Naive thymus-derived CD4-positive, alpha-beta T cell (primary cell): ENCODE measurements around the gene DHX16. TPM values are rescaled to one million over a fixed set of nuclear protein-coding genes. Genes with fewer than 3 reads are reported as not detected.

ENCODE experiments used
- ATAC-seq: fragments of 150-1000 bp; cut with Tn5 transposase; 2 replicates; pipeline ENCODE4 v1.10.0; 2021; ENCODE audit warnings: mild to moderate bottlenecking, moderate library complexity
- CTCF ChIA-PET: fragments of 350-600 bp; sonication (Branson Sonifier 250); formaldehyde crosslinking; loops from one replicate; lab custom pipeline; 2021; ENCODE audit warnings: antibody characterized with exemption; lab: Charles Lee
- POLR2A ChIA-PET: fragments of 350-600 bp; sonication (Branson Sonifier 250); formaldehyde crosslinking; loops from one replicate; lab custom pipeline; 2021; ENCODE audit warnings: antibody characterized with exemption, inconsistent platforms; lab: Charles Lee
- DNase-seq, 9 donors: peaks; one replicate each; pipeline versions ENCODE4 v3.0.0 to v3.0.0-alpha.2; 2020 to 2022; ENCODE audit warnings: mixed read lengths in 1 of 9
- H3K27ac ChIP-seq: one replicate; pipeline ENCODE4 v1.7.0; 2013; ENCODE audit warnings: mild to moderate bottlenecking, low read depth, low read length, moderate library complexity
- H3K27me3 ChIP-seq, 2 donors: one replicate each; pipeline ENCODE4 v1.7.0; 2013; ENCODE audit warnings: low read length in 2 of 2, mild to moderate bottlenecking in 2 of 2, moderate library complexity in 2 of 2; ENCODE audit not compliant: control insufficient read depth in 2 of 2, insufficient read depth in 2 of 2
- H3K36me3 ChIP-seq, 3 experiments: 1 replicate in 2 of 3; 2 replicates in 1 of 3; pipeline ENCODE4 v1.7.0; 2013; ENCODE audit warnings: low read length in 3 of 3, mild to moderate bottlenecking in 3 of 3, moderate library complexity in 1 of 3; ENCODE audit not compliant: insufficient read depth in 3 of 3, control insufficient read depth in 2 of 3
- H3K4me1 ChIP-seq, 2 donors: one replicate each; pipeline ENCODE4 v1.7.0; 2013; ENCODE audit warnings: low read length in 2 of 2, mild to moderate bottlenecking in 2 of 2, moderate library complexity in 1 of 2; ENCODE audit not compliant: control insufficient read depth in 2 of 2, insufficient read depth in 2 of 2
- H3K4me3 ChIP-seq: 2 replicates; pipeline ENCODE4 v1.7.0; 2013; ENCODE audit warnings: mild to moderate bottlenecking, low read length
- H3K9me3 ChIP-seq, 3 experiments: 1 replicate in 2 of 3; 2 replicates in 1 of 3; pipeline ENCODE4 v1.7.0; 2013; ENCODE audit warnings: low read length in 3 of 3; ENCODE audit not compliant: control insufficient read depth in 2 of 3
- H3K27ac Mint-ChIP-seq, 9 donors: one replicate each; pipeline ENCODE4 v1.8.0; 2020 to 2022; ENCODE audit warnings: mixed read lengths in 9 of 9, mild to moderate bottlenecking in 8 of 9, moderate library complexity in 5 of 9, inconsistent platforms in 2 of 9
- H3K27me3 Mint-ChIP-seq, 5 donors: one replicate each; pipeline ENCODE4 v1.8.0; 2021 to 2022; ENCODE audit warnings: mixed read lengths in 5 of 5, mild to moderate bottlenecking in 1 of 5
- H3K36me3 Mint-ChIP-seq, 5 donors: one replicate each; pipeline ENCODE4 v1.8.0; 2020 to 2022; ENCODE audit warnings: mixed read lengths in 5 of 5, mild to moderate bottlenecking in 3 of 5, inconsistent platforms in 1 of 5
- H3K4me1 Mint-ChIP-seq, 7 donors: one replicate each; pipeline ENCODE4 v1.8.0; 2020 to 2022; ENCODE audit warnings: mixed read lengths in 7 of 7, mild to moderate bottlenecking in 3 of 7, inconsistent platforms in 1 of 7
- H3K4me3 Mint-ChIP-seq, 10 donors: one replicate each; pipeline ENCODE4 v1.8.0; 2020 to 2022; ENCODE audit warnings: mild to moderate bottlenecking in 10 of 10, mixed read lengths in 10 of 10, moderate library complexity in 6 of 10, inconsistent platforms in 2 of 10
- H3K9me3 Mint-ChIP-seq, 11 donors: one replicate each; pipeline ENCODE4 v1.8.0; 2020 to 2022; ENCODE audit warnings: mixed read lengths in 11 of 11, mild to moderate bottlenecking in 4 of 11, inconsistent platforms in 1 of 11, moderate library complexity in 1 of 11
- intact Hi-C, 2 donors: fragments of 100-400 bp; cut with micrococcal nuclease; formaldehyde crosslinking; loops; one replicate each; pipeline ENCODE4 v1.15.1; 2023
- polyA plus RNA-seq, 2 donors: library from polyadenylated mRNA; unstranded; fragments of 300-500 nt; fragmentation: Illumina TruSeq; gene quantifications; one replicate each; pipeline ENCODE4 v1.2.3, GENCODE V29; 2021
- total RNA-seq, 6 experiments: library from RNA in 5 of 6; stranded (reverse) in 5 of 6; gene quantifications; 1 replicate in 5 of 6; 2 replicates in 1 of 6; pipeline ENCODE4 v1.2.3 and lab custom pipeline; 2021 to 2026

The DHX16 gene
- total and polyA plus RNA-seq, 7 experiments from 2014 or later = 14.9 to 51.5 (median 38.3) TPM

GRCh38 chr6:30690403-30691207, 17.8 kb upstream of the DHX16 start, which contains the start of gene NRM:
Gene NRM (minus strand): TSS chr6:30690984. CDS start chr6:30690974, 10 bp downstream.
- H3K36me3 Mint-ChIP-seq = peaks cover 0 to 18% (median 0%) of the 10 kb centered on the region in 5 donors
- H3K27me3 Mint-ChIP-seq = no peaks in the 10 kb centered on the region
- H3K27ac Mint-ChIP-seq = peak within 1 kb of the TSS; percentile 74 to 99 (median 87)
- ChIA-PET CTCF (interaction anchor here (0.9 to 2.9 kb wide), 5 partner anchors 12 to 31 kb away, joined by 3 to 12 read pairs (median 5); partner anchors contain the start of genes DHX16, MDC1 and TUBB), POLR2A (interaction anchor here (0.6 to 5.3 kb wide), 7 partner anchors 9 to 76 kb away, joined by 3 to 38 read pairs (median 5); partner anchors contain the start of genes MDC1, MRPS18B and PPP1R10)
- H3K4me1 Mint-ChIP-seq = peaks cover 40 to 48% (median 47%) of the 10 kb centered on the region in 7 donors
- intact Hi-C loops = loop anchor here (1.0 kb wide), 2 partner anchors 8 to 27 kb away; partner anchors contain the start of gene MDC1 (in 1 of the 2)
- Histone ChIP-seq H3K27ac (peak within 1 kb of the TSS; percentile 95), H3K36me3 (peaks cover 0 to 13% (median 0%) of the 10 kb centered on the region in 3 experiments), H3K4me1 (peaks cover 21 to 31% of the 10 kb centered on the region in 2 donors), H3K9me3 (no peaks in the 10 kb centered on the region), H3K4me3 (peak within 1 kb of the TSS; percentile 64), H3K27me3 (no peaks in the 10 kb centered on the region)
- DNase-seq = peak in 8 of 9 donors; percentile 46 to 86 (median 50)
- H3K4me3 Mint-ChIP-seq = peak within 1 kb of the TSS; percentile 86 to 100 (median 90)
- ATAC-seq = peak; percentile 47
- no peaks in the 10 kb centered on the region for H3K9me3 Mint-ChIP-seq

GRCh38 chr6:30689985-30690384, 17.2 kb upstream of the DHX16 start:
- ChIA-PET POLR2A (interaction anchor here (0.7 to 5.3 kb wide), 5 partner anchors 9 to 75 kb away, joined by 3 to 38 read pairs (median 5); partner anchors contain the start of gene MDC1), CTCF (interaction anchor here (1.4 to 2.9 kb wide), 3 partner anchors 11 to 32 kb away, joined by 5 to 12 read pairs (median 8); partner anchors contain the start of gene DHX16)
- peaks cover 21 to 31% of the 10 kb centered on the region in 2 donors for H3K4me1 ChIP-seq
- H3K9me3 ChIP-seq = no peaks in the 10 kb centered on the region
- H3K4me3 ChIP-seq = peak overlapping the region; percentile 64
- peak overlapping the region; percentile 74 to 99 (median 87) for H3K27ac Mint-ChIP-seq
- peaks cover 45 to 50% (median 48%) of the 10 kb centered on the region in 7 donors for H3K4me1 Mint-ChIP-seq
- H3K27me3 ChIP-seq = no peaks in the 10 kb centered on the region
- H3K27me3 Mint-ChIP-seq = no peaks in the 10 kb centered on the region
- intact Hi-C loops = loop anchor here in 1 of 2 donors (1.0 kb wide), 1 partner anchor 27 kb away; the partner anchor contains the start of gene MDC1
- no peaks in the 10 kb centered on the region for H3K9me3 Mint-ChIP-seq
- ATAC-seq (no peak), DNase-seq (no peak)
- peak overlapping the region; percentile 95 for H3K27ac ChIP-seq
- H3K36me3 Mint-ChIP-seq = peaks cover 5 to 23% (median 6%) of the 10 kb centered on the region in 5 donors
- H3K36me3 ChIP-seq = peaks cover 0 to 18% (median 0%) of the 10 kb centered on the region in 3 experiments
- peak overlapping the region; percentile 71 to 100 (median 90) for H3K4me3 Mint-ChIP-seq

DNA sequence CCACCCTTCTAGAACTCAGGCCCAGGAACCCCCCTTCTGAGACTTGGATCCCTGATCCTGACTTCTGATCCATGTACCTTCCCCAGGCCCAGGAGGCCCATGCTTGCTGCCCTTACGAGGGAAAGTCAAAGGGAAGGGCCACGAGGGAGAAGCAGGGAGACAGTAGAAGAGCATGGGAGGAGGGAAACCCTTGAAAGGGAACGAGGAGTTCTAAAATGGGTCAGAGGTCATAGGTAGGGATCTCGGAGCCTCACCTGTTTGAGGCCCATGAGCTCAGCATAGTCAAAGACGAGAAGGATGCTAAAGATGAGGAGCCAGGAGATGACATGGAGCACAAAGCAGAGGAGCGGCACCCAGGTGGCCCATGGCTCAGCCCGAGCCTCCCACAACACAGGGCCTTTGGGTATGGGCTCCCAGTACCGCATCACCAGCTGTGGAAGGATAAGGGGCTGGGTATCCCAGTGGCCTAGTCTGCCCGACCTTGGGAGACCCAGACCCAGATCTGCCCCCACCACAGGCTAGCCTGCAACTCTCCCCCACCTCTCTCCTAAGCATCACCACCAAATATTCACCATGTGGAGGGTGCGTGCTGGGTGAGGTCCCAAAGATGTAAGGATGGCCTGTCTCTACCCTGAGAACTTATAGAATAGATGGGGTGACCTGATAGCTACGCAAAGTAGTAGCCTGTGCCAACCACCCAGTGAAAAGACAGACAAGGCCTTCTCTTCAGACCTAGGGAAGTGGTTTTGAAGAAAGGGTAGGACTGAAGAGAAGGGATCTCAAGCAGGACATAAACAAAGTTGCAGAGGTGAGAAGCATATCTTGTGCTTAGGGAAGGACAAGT, 16.4 kb upstream of the DHX16 start:
- Mint-ChIP-seq H3K36me3 (peaks cover 6 to 27% (median 9%) of the 10 kb centered on the region in 5 donors), H3K4me1 (peaks cover 45 to 52% (median 48%) of the 10 kb centered on the region in 7 donors), H3K27ac (peak overlapping the region in 8 of 9 donors; percentile 78 to 99 (median 92)), H3K4me3 (peak overlapping the region; percentile 81 to 100 (median 96)), H3K27me3 (no peaks in the 10 kb centered on the region), H3K9me3 (peaks cover 0 to under 1% (median 0%) of the 10 kb centered on the region in 11 donors)
- CTCF ChIA-PET = interaction anchor here (0.9 to 2.7 kb wide), 3 partner anchors 28 to 34 kb away, joined by 3 to 10 read pairs (median 4); partner anchors contain the start of gene MDC1
- Histone ChIP-seq H3K9me3 (no peaks in the 10 kb centered on the region), H3K27ac (peak overlapping the region; percentile 95), H3K27me3 (no peaks in the 10 kb centered on the region), H3K4me3 (no peak overlapping the region), H3K4me1 (peaks cover 21 to 31% of the 10 kb centered on the region in 2 donors), H3K36me3 (peaks cover 0 to 20% (median 0%) of the 10 kb centered on the region in 3 experiments)
- DNase-seq (no peak), ATAC-seq (no peak)
- POLR2A ChIA-PET = interaction anchor here (0.7 to 5.3 kb wide), 11 partner anchors 8 to 74 kb away, joined by 3 to 38 read pairs (median 4); partner anchors contain the start of genes FLOT1, MDC1 and MRPS18B
- intact Hi-C loops = no loop called here

DNA sequence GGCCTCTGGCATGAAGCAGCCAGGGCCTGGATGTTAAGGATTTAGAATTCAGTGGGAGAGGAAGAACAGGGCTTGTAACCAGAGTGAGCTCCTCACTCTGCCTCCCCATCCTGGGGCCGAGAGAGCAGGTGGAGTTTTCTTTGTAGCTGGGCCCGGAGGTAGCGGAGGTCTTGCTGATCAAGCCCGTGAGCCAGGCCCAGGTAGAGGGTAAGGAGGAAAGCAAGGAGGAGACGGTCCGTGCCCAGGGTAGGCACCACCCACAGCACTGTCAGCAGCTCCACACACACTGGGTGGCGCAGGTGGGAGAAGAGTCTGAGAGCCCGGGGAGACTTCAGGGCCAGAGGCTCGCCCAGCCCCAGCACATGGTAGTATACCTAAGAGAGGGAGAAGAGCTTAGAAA, 15.8 kb upstream of the DHX16 start:
- peaks cover 6 to 34% (median 9%) of the 10 kb centered on the region in 5 donors for H3K36me3 Mint-ChIP-seq
- CTCF ChIA-PET = interaction anchor here (0.9 to 2.7 kb wide), 5 partner anchors 29 to 43 kb away, joined by 3 to 10 read pairs (median 4); partner anchors contain the start of gene MDC1
- H3K27ac Mint-ChIP-seq = peak overlapping the region; percentile 65 to 99 (median 92)
- peak overlapping the region; percentile 90 to 100 (median 97) for H3K4me3 Mint-ChIP-seq
- ATAC-seq (no peak), DNase-seq (no peak)
- intact Hi-C loops = no loop called here
- H3K27me3 Mint-ChIP-seq = no peaks in the 10 kb centered on the region
- Histone ChIP-seq H3K36me3 (peaks cover 0 to 27% (median 0%) of the 10 kb centered on the region in 3 experiments), H3K27me3 (no peaks in the 10 kb centered on the region), H3K27ac (peak overlapping the region; percentile 95), H3K4me3 (no peak overlapping the region), H3K4me1 (peaks cover 21 to 31% of the 10 kb centered on the region in 2 donors), H3K9me3 (no peaks in the 10 kb centered on the region)
- POLR2A ChIA-PET = interaction anchor here (0.6 to 5.3 kb wide), 12 partner anchors 7 to 723 kb away, joined by 3 to 38 read pairs (median 4); partner anchors contain the start of genes FLOT1, MDC1 and MRPS18B
- H3K4me1 Mint-ChIP-seq = peaks cover 45 to 56% (median 48%) of the 10 kb centered on the region in 7 donors
- peaks cover 0 to 5% (median 0%) of the 10 kb centered on the region in 11 donors for H3K9me3 Mint-ChIP-seq

- Mint-ChIP-seq H3K4me1 (peaks cover 45 to 56% (median 48%) of the 10 kb centered on the region in 7 donors), H3K4me3 (peak overlapping the region; percentile 90 to 100 (median 97)), H3K36me3 (peaks cover 6 to 41% (median 11%) of the 10 kb centered on the region in 5 donors), H3K27ac (peak overlapping the region; percentile 65 to 99 (median 92)), H3K9me3 (peaks cover 0 to 5% (median 0%) of the 10 kb centered on the region in 11 donors), H3K27me3 (no peaks in the 10 kb centered on the region)
- POLR2A ChIA-PET = interaction anchor here (0.6 to 5.3 kb wide), 13 partner anchors 7 to 723 kb away, joined by 3 to 38 read pairs (median 3); partner anchors contain the start of genes FLOT1, MDC1, MRPS18B and TUBB
- intact Hi-C loops = loop anchor here in 1 of 2 donors (1.0 kb wide), 1 partner anchor 71 kb away; the partner anchor contains the start of genes MRPS18B and PPP1R10
- H3K27me3 ChIP-seq = no peaks in the 10 kb centered on the region
- no peak for ATAC-seq
- peak overlapping the region; percentile 95 for H3K27ac ChIP-seq
- H3K4me3 ChIP-seq = peak overlapping the region; percentile 98
- CTCF ChIA-PET = interaction anchor here (0.8 to 2.7 kb wide), 5 partner anchors 9 to 43 kb away, joined by 3 to 10 read pairs (median 3); partner anchors contain the start of gene MDC1
- H3K4me1 ChIP-seq = peaks cover 21 to 31% of the 10 kb centered on the region in 2 donors
- no peak for DNase-seq
- peaks cover 0 to 34% (median 0%) of the 10 kb centered on the region in 3 experiments for H3K36me3 ChIP-seq
- no peaks in the 10 kb centered on the region for H3K9me3 ChIP-seq
Observed at GRCh38 chr6:30687659-30688431, 15.0 kb upstream of the DHX16 start.
